ENCODE data around the gene ACVRL1. TPM values are rescaled to one million over a fixed set of nuclear protein-coding genes. Genes with fewer than 3 reads are reported as not detected.
A peak's percentile ranks its signal among the peaks of the same experiment; 100 is the strongest.

The ACVRL1 gene
- total RNA-seq, 1 donor from 2014 or later: 31.7 TPM

- intact Hi-C loops (cut with micrococcal nuclease): loop anchor here (2.0 kb wide), 1 partner anchor 87 kb away; no protein-coding TSS in a partner anchor
- ATAC-seq (no peak), DNase-seq (no peak)
These were observed 13.5 kb upstream of the ACVRL1 start for GRCh38 chr12:51893786-51894185.

DNA sequence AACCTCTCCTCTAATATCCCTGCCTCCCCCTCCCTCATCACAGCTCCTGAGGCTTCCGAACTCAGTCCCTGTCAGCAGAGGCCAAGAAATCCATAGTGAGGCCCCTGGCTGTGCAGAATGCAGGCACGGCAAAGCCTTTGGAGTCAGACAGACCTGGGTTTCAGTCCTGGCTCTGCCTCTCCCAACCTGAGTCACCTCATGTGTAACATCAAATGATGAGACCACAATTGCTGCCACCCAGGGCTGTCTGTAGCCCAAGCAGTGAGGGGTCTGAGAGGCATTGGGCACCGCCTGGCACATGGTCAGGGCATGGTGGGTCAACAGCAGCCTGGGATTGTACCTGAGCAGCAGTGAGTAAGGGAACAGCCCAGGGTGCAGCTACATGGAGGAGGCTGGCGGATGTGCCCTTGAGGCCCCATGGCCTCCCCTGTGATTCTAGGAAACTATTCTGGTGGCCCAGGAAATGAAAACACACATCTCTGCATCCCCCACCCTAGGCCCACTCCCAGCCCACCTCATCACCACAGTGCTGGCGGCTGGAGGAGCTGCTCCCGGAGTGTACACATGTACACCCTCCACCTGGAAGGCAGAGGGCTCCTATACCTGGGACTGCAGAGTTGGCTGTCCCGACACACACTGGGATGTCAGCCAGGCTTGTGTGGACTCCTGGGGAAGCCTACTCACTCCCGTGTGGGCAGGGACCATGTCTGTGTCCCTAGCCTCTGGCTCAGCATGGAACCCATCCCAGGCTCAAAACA, 11.7 kb upstream of the ACVRL1 start:
- intact Hi-C loops (cut with micrococcal nuclease): no loop called here
- peak; percentile 7 for ATAC-seq
- no peak for DNase-seq

DNA sequence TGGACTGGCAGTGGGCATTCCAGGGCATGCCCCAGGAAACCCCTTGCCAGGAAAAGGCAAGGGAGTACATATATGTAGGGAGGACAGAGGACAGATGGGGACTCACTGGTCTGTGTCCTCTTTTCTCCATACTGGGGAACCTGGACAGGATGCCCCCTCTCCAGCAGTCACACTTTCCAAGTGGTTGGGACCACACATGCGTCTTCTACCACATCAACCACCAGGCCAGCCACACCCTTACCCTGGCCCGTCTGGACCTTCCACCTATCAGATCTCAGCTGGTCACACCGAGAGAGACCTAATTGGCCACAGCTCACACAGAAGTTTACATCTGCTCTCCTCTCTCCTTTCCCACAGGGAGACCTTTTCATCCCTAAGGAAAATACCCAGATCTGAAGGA, 11.1 kb upstream of the ACVRL1 start:
- intact Hi-C loops (cut with micrococcal nuclease): no loop called here
- DNase-seq (no peak), ATAC-seq (no peak)

DNA sequence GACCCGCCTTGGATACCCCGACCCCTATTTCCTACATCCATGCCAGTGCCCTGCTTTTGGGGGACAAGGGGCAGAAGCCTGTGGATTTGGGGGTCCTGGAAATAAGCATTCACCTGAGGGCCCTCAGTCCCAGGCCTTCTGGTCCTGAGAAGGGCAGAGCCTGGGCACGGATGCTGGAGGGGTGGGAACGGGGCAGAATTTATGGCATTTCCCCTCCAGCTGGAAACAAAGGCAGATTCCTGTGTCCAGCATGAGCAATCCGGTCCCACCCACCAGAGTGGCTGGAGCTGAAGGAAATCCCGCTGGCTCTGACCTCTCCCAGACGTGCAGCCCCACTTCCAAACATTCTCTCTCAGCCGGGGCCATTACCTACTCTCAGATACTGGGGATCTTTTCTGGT, 10.1 kb upstream of the ACVRL1 start:
- intact Hi-C loops (cut with micrococcal nuclease): no loop called here
- ATAC-seq (peak; percentile 64), DNase-seq (peak; percentile 53)

DNA sequence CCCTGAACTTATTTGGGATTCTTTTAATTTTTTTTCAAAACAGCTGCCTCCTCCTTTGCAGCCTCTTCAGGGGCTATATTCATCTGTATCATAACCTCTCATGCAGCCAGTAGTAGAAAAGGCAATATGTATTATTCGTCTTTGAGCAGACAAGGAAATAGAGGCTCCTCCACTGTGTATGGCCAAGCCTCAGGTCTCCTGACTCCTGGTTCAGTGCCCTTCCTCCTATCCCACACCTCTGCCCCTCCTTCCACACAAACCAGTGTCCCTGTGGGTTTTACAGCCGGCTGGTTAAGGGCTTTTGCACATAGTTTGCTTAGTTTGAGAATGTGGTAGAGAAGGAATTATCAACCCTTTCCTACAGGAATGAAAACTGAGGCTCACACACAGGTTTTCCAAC, 8.8 kb upstream of the ACVRL1 start:
- ATAC-seq (no peak), DNase-seq (no peak)
- intact Hi-C loops (cut with micrococcal nuclease): no loop called here

DNA sequence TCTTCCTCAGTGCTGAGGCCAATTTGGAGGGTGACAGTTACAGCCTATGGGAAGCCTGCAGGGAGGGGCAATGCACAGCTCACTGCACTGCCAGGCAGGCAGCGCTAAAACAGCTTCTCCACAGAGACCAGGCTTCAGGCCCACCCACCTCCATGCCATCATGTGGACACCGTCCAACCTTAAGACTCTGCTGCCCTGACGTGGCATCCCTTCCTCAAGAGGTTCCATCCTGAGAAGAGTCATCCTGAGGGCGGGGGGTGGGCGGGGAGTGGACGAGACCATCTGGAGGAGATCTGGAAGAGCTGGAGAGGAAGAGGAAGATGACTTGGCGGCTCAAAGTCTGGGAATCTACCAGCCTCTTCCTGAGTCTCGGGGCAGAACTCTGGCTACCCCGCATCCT, 8.4 kb upstream of the ACVRL1 start:
- intact Hi-C loops (cut with micrococcal nuclease): no loop called here
- ATAC-seq (no peak), DNase-seq (no peak)

GRCh38 chr12:51900323-51900889, 6.9 kb upstream of the ACVRL1 start:
- DNase-seq (no peak), ATAC-seq (no peak)
- intact Hi-C loops (cut with micrococcal nuclease): no loop called here

DNA sequence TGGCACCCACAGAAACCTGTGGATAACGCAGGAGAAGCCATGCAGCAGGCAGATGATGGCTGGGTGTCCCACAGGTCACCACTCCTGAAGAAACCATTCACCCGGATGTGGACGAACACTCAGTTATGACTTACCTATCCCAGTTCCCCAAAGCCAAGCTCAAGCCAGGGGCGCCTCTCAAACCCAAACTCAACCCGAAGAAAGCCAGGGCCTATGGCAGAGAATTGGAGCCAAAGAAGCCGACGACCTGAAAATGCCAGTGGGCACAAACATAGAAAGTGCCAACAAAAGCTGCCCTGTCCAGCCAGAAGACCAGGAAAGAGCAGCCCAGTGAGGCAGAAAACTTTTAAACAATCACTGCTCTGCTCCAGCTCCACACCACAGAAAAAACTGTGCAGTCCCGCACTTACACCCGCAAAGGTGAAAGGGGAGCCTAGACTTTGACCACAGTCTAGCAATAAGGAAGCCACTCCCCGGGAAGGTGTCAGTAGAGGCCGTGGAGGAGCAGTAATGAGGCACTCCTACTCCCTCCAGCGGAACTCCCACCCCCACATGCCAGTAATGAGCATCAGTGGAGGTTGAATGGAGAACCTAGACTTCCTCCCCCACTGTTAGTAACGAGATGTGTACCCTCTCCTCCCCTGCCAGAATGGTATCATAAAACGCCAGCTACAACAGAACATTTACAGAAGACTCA, 6.0 kb upstream of the ACVRL1 start:
- intact Hi-C loops (cut with micrococcal nuclease): no loop called here
- DNase-seq: no peak
- no peak for ATAC-seq

DNA sequence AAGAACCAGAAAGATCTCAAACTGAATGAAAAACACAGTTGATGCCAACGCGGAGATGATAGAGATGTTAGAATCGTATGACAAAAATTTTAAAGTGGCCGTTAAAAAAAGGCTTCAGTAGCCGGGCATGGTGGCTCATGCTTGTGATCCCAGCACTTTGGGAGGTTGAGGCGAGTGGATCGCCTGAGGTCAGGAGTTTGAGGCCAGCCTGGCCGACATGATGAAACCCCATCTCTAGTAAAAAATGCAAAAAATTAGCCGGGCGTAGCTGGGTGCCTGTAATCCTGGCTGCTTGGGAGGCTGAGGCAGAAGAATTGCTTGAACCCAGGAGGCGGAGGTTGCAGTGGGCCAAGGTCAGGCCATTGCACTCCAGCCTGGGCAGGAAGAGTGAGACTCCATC, 5.4 kb upstream of the ACVRL1 start:
- ATAC-seq: no peak
- intact Hi-C loops (cut with micrococcal nuclease): no loop called here

GRCh38 chr12:51904951-51905470, 2.3 kb upstream of the ACVRL1 start:
- peak; percentile 58 for DNase-seq
- intact Hi-C loops (cut with micrococcal nuclease): no loop called here
- peak; percentile 77 for ATAC-seq

More for the DNA sequence above, 5.4 kb upstream of the ACVRL1 start:
- DNase-seq: no peak

DNA sequence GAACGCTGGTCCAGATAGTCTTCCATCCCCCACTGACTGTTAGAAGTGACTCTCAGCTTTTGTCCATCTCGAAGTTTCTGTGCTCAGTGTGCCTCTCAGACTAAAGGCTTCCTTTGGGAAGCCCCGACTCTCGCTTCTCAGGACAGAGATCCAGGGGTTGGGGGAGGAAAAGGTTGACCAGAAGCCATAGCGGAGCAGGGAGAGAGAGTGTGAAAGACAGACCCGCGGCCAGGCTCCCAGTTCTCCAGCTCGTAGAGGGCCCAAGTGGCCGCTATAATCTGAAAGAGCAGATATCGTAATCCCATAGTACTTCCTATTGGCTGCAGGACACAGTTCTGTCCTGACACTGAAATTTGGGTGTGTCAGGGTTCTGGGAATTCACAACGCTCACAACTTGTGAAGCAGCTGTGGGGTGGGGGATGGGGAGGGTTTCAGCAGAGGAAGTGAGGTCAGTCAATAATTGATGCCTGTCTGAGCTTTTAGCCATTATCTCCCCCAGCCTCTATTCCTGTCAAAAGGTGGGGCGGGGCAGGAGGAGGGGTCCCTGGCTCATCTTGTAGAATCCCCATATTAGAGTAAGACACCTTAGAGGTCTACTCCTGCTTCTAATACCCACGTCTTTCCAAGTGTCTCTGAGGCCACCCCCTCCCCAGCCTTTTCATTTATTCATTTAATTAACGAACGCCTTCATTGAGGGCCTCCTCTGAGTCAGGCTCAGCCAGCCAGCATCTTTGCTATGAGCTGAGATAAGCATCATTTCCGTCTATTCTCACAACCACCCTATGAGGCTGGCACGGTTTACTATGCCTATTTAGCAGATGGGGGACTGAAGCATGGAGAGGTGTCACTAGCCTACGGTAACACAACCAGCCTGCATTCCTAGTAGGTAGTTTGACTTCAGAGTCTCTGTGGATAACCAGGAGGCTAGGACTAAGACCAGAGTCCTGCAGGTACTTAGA, 1.6 kb upstream of the ACVRL1 start:
- DNase-seq: peak; percentile 86
- intact Hi-C loops (cut with micrococcal nuclease): no loop called here
- ATAC-seq: peak; percentile 83

DNA sequence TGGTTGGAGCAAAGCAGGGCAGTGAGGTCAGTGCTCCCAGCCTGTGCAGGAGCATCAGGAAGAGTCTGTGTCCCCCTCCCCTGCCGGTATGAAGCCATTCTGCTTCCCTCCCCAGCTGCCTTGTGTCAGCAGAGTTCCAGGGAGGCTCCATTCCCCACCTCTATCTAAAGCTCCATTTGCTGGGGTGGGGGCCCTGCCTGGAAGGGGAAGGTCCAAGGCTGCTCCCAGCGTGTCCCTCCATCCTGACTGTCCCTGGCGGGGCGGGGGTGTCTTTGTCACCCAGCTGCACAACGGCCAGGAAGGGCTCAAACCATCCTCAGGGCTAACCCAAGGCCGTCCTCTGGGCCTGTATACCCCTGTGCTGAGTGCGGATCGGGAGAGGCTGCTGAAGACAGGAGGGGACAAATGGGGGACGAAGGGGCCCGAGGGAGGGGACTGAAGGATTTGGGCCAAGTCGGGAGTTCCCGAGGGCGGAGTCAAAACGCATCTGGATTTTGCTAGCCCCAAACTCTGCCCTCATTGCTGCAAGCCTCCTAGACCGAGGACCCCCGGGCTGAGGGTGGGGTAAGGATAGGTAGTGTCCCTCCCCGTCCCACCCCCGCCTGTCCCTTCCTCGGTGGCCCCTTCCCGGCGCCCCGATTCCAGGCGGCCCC, 748 bp upstream of the ACVRL1 start:
- peak; percentile 13 for ATAC-seq
- DNase-seq: peak; percentile 56
- intact Hi-C loops (cut with micrococcal nuclease): no loop called here

DNA sequence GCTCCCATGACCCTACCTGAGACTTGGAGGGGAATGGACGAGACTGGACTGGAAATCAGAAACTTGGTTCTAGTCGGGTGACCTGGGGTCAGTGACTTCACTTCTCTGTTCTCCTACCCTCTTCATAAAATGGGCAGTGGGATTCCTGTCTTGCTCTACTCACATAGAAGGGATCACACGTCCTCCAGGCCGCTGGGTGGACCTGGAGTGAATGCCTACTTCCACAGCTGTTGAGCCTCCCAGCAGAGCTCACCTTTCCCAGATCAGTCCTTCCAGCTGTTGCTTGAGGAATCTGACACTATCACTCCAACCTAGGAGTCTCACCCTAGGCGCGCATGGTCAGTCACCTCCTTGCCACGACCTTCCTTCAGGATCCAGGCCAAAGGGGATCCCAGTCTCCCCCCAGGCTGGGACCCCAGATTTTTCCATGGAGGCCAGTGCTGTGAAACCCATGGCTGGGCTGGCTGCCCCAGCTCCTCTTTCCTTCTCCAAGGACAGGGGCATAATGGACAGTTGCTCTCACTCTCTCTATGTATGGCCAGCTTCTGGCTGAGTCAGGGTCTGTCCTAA, 637 bp downstream of the ACVRL1 start:
- intact Hi-C loops (cut with micrococcal nuclease): no loop called here

DNA sequence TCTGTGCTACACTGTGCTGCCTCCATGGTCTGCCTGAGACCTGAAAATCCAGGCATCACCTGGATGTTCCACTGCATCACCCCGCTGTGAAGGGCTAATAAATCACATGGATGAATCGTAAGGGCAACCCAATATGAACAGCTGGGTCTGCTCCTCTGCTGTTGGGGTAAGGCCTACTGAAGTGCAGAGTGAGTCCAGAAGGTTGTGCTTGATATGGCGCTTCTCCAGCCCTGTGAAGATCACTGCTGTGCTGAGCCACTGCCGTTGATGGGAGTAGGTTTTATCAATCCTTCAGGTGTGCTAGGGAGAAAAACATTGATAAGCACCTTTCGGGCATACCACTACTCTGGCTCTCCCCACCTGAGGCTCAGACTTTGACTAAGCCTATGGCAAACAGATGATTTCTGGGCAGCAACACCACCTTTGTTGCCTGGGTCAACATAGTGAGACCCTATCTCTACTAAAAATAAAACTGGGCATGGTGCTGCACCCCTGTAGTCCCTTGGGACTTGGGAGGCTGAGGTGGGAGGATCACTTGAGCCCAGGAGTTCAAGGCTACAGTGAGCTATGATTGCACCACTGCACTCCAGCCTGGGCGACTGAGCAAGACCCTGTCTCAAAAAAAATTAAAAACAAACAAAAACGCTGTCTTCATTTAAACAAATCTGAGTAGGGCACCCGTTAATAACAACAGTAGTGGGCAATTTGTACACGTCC, 1.7 kb downstream of the ACVRL1 start:
- DNase-seq: no peak
- intact Hi-C loops (cut with micrococcal nuclease): no loop called here
- ATAC-seq: no peak

More for the DNA sequence above, 637 bp downstream of the ACVRL1 start:
- ATAC-seq (no peak), DNase-seq (no peak)

DNA sequence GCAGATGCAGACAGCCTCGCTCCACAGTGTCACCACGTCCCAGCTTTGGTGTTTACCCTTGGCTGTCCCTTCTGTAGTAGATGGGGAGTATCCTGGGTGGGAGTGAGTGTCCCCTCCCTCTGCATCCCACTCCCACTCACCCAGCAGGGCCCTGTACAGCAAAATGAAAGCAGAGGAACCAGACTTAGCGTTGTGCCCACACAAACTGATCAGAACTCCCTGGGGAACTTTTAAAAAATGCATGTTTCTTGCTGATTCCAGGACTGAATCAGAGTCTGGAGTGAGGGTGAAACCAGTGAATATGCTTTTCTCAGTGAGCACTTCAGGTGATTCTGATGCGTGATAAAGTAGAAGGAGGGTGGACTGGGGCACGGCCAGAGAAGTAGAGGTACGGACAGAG, 2.9 kb downstream of the ACVRL1 start:
- intact Hi-C loops (cut with micrococcal nuclease): no loop called here
- no peak for ATAC-seq
- no peak for DNase-seq

GRCh38 chr12:51910691-51911090, 3.4 kb downstream of the ACVRL1 start:
- ATAC-seq: peak; percentile 3
- peak; percentile 48 for DNase-seq
- intact Hi-C loops (cut with micrococcal nuclease): no loop called here

GRCh38 chr12:51911307-51911706, 4.0 kb downstream of the ACVRL1 start:
- DNase-seq (no peak), ATAC-seq (no peak)
- intact Hi-C loops (cut with micrococcal nuclease): no loop called here
